K562 (cell line): ENCODE results near the gene RNF113A. TPM values are rescaled to one million over a fixed set of nuclear protein-coding genes. Genes with fewer than 3 reads are reported as not detected.

Experiments used
- CBFA2T3 ChIP-seq: fragments of 450-650 bp; IDR thresholded peaks from 2 replicates; pipeline ENCODE4 v1.6.1; 2017
- ESRRA ChIP-seq: fragments of 450-650 bp; IDR thresholded peaks from 2 replicates; pipeline ENCODE4 v1.6.1; 2014; ENCODE audit warnings: low read depth, mild to moderate bottlenecking, moderate library complexity, borderline replicate concordance
- ETV6 ChIP-seq, 3 experiments: fragments of 150-350 bp in 1 of 3; sonication (generic) in 1 of 3; formaldehyde crosslinking in 1 of 3; IDR thresholded peaks; 2 replicates each; pipeline versions ENCODE4 v1.6.1 to v1.8.0; 2014 to 2022; ENCODE audit warnings: borderline replicate concordance in 2 of 3, low read depth in 2 of 3, antibody characterized with exemption in 1 of 3, low read length in 1 of 3, mild to moderate bottlenecking in 1 of 3, missing genetic modification reagents in 1 of 3
- FOXK1 ChIP-seq: sonication (generic); formaldehyde crosslinking; IDR thresholded peaks from 2 replicates; pipeline ENCODE4 v1.8.0; 2022; ENCODE audit warnings: missing genetic modification reagents, mild to moderate bottlenecking, borderline replicate concordance
- KDM1A ChIP-seq, 2 experiments: fragments of 450-650 bp; IDR thresholded peaks; 2 replicates each; pipeline ENCODE4 v1.6.1; 2016; ENCODE audit warnings: mild to moderate bottlenecking in 2 of 2
- KHSRP ChIP-seq: fragments of 450-650 bp; IDR thresholded peaks from 2 replicates; pipeline ENCODE4 v1.6.1; 2017
- NEUROD1 ChIP-seq: fragments of 150-350 bp; IDR thresholded peaks from 2 replicates; pipeline ENCODE4 v1.6.1; 2014; ENCODE audit warnings: borderline replicate concordance, low read length, low read depth; ENCODE audit not compliant: partially characterized antibody
- SRSF7 ChIP-seq: fragments of 200-400 bp; formaldehyde crosslinking; optimal IDR thresholded peaks from 2 replicates; pipeline ENCODE3; 2017; ENCODE audit warnings: mild to moderate bottlenecking, low read depth, low read length
- ZBTB9 ChIP-seq: fragments of 450-650 bp; formaldehyde crosslinking; IDR thresholded peaks from 2 replicates; pipeline ENCODE4 v1.4.0; 2020; ENCODE audit warnings: mild to moderate bottlenecking, moderate library complexity
- ZNF316 ChIP-seq: fragments of 450-650 bp; IDR thresholded peaks from 2 replicates; pipeline ENCODE4 v1.6.1; 2016
- ZNF695 ChIP-seq: fragments of 450-650 bp; formaldehyde crosslinking; IDR thresholded peaks from 2 replicates; pipeline ENCODE4 v1.4.0; 2020; ENCODE audit warnings: mild to moderate bottlenecking, moderate library complexity
- ZNF778 ChIP-seq: fragments of 450-650 bp; formaldehyde crosslinking; IDR thresholded peaks from 2 replicates; pipeline ENCODE4 v1.4.0; 2020; ENCODE audit warnings: mild to moderate bottlenecking, moderate library complexity
- polyA plus RNA-seq, 8 experiments: library from polyadenylated mRNA; depleted of rRNA in 4 of 8; stranded (reverse) in 5 of 8; unstranded in 3 of 8; fragments of >200 nt; fragmentation: Nextera tagmentation in 2 of 8; fragmentation: Illumina TruSeq in 1 of 8; extraction: Ambion mirVana in 2 of 8; extraction: Trizol in 1 of 8; gene quantifications; 2 replicates each; pipeline versions ENCODE4 v1.2.1 to v1.2.3, GENCODE V29; 2011 to 2014; ENCODE audit warnings: inconsistent platforms in 1 of 8, missing spikeins in 1 of 8
- total RNA-seq, 7 experiments: library from RNA; depleted of rRNA in 6 of 7; stranded (reverse); fragments of >200 nt in 6 of 7; fragmentation: Illumina TruSeq in 2 of 7; extraction: Trizol in 2 of 7; gene quantifications; 2 replicates each; pipeline versions ENCODE4 v1.2.1 to v1.2.3, GENCODE V29; 2011 to 2021; ENCODE audit warnings: low replicate concordance in 1 of 7
- TF ChIP-seq, protein P1 (sequence below): fragments of 250-450 bp; sonication (Bioruptor Pico); IDR thresholded peaks from 2 replicates; pipeline ENCODE4 v1.8.0; 2021; ENCODE audit warnings: borderline replicate concordance, mild to moderate bottlenecking, moderate library complexity; ENCODE audit not compliant: poor library complexity, severe bottlenecking
- TF ChIP-seq, protein P2 (sequence below): sonication (generic); formaldehyde crosslinking; IDR thresholded peaks from 2 replicates; pipeline ENCODE4 v1.8.0; 2022; ENCODE audit warnings: mild to moderate bottlenecking, missing genetic modification reagents
- TF ChIP-seq, protein P3 (sequence below): fragments of 200-800 bp; sonication (Bioruptor generic); IDR thresholded peaks from 2 replicates; pipeline ENCODE4 v1.6.1; 2016; ENCODE audit warnings: missing genetic modification characterization, missing compliant biosample characterization
- TF ChIP-seq, protein P4 (sequence below): fragments of 450-650 bp; formaldehyde crosslinking; IDR thresholded peaks from 2 replicates; pipeline ENCODE4 v1.4.0; 2022; ENCODE audit warnings: missing genetic modification characterization

Gene RNF113A
- total and polyA plus RNA-seq, 9 of the 15 experiments (the other 6 are each of a cell fraction or from before 2014, with no cell fraction given) = 21.2 to 38.4 (median 28.1) TPM

DNA sequence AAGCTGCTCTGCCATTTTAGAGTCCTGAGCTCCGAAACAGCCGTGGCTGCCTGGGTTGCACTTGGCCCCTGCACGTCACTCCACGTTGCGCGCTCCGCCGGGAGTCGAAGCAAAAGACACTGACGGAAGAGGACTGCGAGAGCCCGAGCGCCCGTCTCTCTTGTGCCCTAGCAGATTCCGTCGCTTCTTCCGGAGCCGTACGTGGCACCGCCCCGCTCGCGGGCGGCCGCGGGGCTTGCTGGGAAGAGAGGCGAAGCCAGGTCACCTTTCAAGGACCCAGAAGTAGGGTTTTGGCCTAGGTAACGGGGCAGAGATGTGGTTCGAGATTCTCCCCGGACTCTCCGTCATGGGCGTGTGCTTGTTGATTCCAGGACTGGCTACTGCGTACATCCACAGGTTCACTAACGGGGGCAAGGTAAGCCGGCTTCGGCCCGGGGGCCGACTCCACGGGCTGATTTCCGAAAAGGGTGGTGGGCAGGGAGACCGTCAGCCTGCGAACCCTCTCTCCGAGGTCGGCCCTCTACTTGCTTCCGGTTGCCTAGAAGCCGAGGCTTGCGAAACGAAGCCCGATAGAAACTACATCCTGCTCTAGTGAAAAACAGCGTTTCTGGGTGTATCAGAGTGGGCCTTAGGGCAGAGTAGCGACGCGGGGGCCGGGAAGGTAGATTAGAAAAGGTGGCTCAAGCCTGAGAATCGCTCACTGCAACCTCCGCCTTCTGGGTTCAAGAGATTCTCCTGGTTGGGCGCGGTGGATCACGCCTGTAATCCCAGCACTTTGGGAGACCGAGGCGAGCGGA, at the start of gene RNF113A, which contains the start of gene NDUFA1 (continued):
- TF ChIP-seq, protein P1, sequence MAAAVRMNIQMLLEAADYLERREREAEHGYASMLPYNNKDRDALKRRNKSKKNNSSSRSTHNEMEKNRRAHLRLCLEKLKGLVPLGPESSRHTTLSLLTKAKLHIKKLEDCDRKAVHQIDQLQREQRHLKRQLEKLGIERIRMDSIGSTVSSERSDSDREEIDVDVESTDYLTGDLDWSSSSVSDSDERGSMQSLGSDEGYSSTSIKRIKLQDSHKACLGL (CRISPR knock-in tag) = no peak
- TF ChIP-seq ZNF695 (CRISPR knock-in tag) (no peak), KHSRP (no peak), ESRRA (peak; percentile 98), NEUROD1 (peak; percentile 23), FOXK1 (CRISPR knock-in tag) (no peak), SRSF7 (no peak), KDM1A (IDR thresholded peaks at IDR 0.05) (no peak), ZBTB9 (no peak), ETV6 (IDR thresholded peaks at IDR 0.05; ENCODE audit: borderline replicate concordance in 1 of 2, low read depth in 2 of 2, low read length in 1 of 2) (no peak), ETV6 (CRISPR knock-in tag; IDR thresholded peaks at IDR 0.05; ENCODE audit: borderline replicate concordance) (no peak), CBFA2T3 (no peak), ZNF316 (no peak), ZNF778 (CRISPR knock-in tag) (no peak)
- TF ChIP-seq, protein P2, sequence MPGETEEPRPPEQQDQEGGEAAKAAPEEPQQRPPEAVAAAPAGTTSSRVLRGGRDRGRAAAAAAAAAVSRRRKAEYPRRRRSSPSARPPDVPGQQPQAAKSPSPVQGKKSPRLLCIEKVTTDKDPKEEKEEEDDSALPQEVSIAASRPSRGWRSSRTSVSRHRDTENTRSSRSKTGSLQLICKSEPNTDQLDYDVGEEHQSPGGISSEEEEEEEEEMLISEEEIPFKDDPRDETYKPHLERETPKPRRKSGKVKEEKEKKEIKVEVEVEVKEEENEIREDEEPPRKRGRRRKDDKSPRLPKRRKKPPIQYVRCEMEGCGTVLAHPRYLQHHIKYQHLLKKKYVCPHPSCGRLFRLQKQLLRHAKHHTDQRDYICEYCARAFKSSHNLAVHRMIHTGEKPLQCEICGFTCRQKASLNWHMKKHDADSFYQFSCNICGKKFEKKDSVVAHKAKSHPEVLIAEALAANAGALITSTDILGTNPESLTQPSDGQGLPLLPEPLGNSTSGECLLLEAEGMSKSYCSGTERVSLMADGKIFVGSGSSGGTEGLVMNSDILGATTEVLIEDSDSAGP (CRISPR knock-in tag) = peak; percentile 68; the same call in 1 of the 2 replicates
- TF ChIP-seq, protein P3, sequence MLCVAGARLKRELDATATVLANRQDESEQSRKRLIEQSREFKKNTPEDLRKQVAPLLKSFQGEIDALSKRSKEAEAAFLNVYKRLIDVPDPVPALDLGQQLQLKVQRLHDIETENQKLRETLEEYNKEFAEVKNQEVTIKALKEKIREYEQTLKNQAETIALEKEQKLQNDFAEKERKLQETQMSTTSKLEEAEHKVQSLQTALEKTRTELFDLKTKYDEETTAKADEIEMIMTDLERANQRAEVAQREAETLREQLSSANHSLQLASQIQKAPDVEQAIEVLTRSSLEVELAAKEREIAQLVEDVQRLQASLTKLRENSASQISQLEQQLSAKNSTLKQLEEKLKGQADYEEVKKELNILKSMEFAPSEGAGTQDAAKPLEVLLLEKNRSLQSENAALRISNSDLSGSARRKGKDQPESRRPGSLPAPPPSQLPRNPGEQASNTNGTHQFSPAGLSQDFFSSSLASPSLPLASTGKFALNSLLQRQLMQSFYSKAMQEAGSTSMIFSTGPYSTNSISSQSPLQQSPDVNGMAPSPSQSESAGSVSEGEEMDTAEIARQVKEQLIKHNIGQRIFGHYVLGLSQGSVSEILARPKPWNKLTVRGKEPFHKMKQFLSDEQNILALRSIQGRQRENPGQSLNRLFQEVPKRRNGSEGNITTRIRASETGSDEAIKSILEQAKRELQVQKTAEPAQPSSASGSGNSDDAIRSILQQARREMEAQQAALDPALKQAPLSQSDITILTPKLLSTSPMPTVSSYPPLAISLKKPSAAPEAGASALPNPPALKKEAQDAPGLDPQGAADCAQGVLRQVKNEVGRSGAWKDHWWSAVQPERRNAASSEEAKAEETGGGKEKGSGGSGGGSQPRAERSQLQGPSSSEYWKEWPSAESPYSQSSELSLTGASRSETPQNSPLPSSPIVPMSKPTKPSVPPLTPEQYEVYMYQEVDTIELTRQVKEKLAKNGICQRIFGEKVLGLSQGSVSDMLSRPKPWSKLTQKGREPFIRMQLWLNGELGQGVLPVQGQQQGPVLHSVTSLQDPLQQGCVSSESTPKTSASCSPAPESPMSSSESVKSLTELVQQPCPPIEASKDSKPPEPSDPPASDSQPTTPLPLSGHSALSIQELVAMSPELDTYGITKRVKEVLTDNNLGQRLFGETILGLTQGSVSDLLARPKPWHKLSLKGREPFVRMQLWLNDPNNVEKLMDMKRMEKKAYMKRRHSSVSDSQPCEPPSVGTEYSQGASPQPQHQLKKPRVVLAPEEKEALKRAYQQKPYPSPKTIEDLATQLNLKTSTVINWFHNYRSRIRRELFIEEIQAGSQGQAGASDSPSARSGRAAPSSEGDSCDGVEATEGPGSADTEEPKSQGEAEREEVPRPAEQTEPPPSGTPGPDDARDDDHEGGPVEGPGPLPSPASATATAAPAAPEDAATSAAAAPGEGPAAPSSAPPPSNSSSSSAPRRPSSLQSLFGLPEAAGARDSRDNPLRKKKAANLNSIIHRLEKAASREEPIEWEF = no peak
- TF ChIP-seq, protein P4, sequence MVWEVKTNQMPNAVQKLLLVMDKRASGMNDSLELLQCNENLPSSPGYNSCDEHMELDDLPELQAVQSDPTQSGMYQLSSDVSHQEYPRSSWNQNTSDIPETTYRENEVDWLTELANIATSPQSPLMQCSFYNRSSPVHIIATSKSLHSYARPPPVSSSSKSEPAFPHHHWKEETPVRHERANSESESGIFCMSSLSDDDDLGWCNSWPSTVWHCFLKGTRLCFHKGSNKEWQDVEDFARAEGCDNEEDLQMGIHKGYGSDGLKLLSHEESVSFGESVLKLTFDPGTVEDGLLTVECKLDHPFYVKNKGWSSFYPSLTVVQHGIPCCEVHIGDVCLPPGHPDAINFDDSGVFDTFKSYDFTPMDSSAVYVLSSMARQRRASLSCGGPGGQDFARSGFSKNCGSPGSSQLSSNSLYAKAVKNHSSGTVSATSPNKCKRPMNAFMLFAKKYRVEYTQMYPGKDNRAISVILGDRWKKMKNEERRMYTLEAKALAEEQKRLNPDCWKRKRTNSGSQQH = no peak
